GM21360 (cell line): Measurements from ENCODE around the gene DBR1.
A peak's percentile ranks its signal among the peaks of the same experiment; 100 is the strongest.

Experiments
- ATAC-seq: cut with Tn5 transposase; IDR thresholded peaks from one replicate; pipeline ENCODE4 v1.9.1; 2021; ENCODE audit warnings: mild to moderate bottlenecking, moderate library complexity; ENCODE audit not compliant: unreplicated experiment

DBR1 gene, protein sequence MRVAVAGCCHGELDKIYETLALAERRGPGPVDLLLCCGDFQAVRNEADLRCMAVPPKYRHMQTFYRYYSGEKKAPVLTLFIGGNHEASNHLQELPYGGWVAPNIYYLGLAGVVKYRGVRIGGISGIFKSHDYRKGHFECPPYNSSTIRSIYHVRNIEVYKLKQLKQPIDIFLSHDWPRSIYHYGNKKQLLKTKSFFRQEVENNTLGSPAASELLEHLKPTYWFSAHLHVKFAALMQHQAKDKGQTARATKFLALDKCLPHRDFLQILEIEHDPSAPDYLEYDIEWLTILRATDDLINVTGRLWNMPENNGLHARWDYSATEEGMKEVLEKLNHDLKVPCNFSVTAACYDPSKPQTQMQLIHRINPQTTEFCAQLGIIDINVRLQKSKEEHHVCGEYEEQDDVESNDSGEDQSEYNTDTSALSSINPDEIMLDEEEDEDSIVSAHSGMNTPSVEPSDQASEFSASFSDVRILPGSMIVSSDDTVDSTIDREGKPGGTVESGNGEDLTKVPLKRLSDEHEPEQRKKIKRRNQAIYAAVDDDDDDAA

DNA sequence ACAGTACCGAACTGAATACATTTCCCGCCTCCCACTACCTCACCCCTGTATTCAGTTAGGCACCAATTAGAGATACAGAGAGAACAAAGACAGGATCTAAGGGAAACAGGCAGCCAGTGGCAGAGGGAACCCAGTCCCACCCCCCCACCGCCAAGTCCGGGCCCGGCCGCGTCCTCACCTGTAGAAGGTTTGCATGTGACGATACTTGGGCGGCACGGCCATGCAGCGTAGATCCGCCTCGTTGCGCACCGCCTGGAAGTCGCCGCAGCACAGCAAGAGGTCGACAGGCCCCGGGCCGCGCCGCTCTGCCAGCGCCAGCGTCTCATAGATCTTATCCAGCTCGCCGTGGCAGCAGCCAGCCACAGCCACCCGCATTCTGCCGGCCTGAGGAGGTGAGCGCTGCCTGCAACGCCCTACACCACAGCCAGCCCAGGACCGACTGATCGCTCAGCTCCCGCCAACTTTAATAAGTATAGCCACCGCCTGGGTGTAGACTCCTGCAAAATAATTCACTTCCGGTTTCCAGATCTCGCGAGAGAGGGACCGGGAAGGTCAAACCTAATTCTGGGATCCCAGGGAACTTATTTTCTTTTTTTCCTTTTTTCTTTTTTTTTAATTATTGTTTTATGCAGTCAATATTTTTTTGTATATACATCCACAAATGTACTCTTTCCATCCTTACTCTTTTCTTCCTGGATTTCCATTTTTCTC is at the start of gene DBR1:
Gene DBR1 (minus strand): TSS at position 501 of the 711 bp plus-strand sequence. CDS start 126 bp downstream, at position 375.
- peak; percentile 86 for ATAC-seq

DNA sequence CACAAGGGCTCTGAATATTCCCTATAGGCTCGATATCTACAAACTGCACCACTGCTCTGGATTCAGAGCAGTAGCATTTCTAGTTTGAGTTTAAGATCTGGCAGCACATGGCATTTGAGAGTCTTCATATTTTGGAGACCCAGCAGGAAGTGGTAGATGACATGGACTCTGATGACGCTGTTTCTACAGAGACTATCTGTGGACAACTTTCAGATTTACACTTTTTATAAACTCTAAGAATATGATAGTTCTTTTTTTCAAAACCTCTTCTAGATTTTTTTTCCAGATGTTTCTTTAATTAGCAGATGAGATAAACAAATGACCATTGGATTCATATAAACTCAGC is 48.2 kb upstream of the DBR1 start:
- no peak for ATAC-seq

DNA sequence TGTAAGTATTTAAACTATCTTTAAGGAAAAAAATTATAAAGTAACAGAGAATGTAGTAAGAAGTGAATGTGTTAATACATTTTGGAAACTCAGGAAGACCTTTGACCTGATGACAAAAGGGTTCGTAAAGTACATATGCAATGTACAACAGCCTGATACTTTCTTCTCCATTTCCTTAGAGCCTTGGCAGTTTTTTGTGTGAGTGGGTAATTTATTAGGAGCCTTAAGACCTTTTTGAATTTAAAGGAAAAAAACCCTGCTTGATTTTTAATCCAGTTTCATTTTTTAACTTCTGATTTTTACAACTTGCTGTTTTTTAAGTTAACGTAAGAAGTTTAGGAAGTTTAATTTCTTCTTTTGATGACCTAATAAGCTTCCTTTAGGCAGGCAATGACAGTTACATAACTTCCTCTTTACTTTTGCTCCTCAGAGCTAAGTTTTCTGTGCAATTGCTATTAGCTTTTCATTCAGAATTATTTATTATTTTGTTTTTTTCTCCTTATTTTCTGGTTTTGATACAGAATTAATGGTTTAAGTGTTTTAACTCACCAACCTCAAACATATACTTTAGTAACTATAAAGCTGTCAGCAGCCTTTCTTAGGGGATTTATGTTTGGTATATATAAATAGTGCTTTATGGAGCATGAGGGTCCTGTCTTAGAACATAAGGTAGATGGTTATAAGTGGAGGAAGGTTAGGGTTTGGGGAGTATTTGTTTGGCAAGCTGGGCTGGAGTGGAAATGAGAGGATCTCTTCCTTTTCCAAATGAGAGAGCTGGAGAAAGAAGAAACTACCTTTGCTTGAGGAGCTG is 47.6 kb upstream of the DBR1 start:
- no peak for ATAC-seq

DNA sequence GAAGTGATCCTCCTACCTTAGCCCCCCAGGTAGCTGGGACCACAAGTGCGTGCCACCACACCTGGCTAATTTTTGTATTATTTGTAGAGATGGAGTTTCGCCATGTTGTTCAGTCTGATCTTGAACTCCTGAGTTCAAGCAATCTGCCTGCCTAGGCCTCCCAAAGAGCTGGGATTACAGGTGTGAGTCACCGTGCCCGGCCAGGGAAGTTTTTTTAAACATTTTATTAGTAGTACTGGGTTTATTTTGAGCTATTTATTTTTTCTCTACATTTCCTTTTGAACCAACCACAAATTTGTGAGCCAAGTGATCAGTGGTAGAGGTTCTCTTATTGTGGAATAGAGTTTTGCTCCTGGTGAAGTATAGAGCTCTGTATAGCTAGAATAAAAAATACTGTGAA is 46.1 kb upstream of the DBR1 start:
- ATAC-seq, result no peak

DNA sequence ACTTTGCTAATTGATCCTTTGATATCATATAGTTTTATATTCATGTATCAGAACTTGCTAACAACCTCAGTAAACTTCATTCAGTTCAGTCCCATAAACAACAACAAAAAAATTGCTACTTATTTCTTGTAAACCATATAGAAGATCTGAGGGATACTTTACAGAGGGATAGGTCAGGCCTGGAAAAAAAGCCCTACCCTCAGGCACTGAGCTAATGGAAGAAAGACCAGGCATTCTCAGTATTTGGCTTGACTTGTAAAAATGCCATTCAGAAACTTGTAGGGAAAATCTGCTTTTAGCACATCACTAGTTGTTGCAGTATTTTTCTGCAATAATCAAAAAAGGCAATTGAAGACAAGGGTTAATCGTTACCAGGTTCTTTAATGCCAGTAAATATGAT is 45.5 kb upstream of the DBR1 start:
- ATAC-seq, result no peak

- ATAC-seq, result no peak
Observed at GRCh38 chr3:138219255-138219654, 44.5 kb upstream of the DBR1 start.

GRCh38 chr3:138213398-138214085 is 38.8 kb upstream of the DBR1 start:
- ATAC-seq, result no peak

DNA sequence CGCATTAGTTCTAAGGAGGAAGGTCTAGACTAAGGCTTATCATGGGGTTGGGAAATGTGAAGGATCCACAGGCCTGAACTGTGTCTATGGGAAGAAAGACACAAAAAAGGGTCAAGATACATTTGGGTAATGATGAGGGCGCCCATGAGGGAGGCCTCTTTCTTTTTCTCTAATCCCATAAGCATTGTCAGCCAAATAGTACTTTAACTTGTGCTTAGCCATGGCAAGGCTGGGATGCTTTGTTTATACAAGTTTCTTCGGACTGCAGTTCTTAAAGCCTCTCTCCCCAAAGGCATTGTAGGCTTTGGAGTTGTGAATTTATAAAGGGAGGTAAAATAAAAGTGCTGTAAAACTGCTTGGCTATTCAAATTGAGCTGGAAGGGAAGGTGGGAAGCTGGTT is 35.8 kb upstream of the DBR1 start:
- no peak for ATAC-seq

GRCh38 chr3:138206196-138206595 is 31.5 kb upstream of the DBR1 start:
- ATAC-seq, result no peak

DNA sequence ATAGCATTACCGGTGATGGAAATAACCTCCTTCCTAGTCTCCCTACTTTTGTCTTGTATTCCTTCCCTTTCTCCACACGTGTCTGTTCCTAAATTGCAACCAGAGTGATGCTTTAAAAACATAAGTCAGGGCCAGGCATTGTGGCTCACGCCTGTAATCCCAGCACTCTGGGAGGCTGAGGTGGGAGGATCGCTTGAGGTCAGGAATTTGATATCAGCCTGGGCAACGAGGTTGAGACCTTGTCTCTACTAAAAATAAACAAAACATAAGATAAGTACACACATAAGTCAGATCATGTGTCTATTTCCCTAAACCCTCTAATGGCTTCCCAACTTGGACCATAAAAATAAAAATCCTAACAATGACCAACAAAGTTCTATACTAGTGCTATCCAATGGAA is 30.8 kb upstream of the DBR1 start:
- ATAC-seq, result no peak

GRCh38 chr3:138203938-138204337 is 29.2 kb upstream of the DBR1 start:
- no peak for ATAC-seq

- ATAC-seq, result no peak
Observed at GRCh38 chr3:138202945-138203701, 28.4 kb upstream of the DBR1 start.

GRCh38 chr3:138200424-138200823 is 25.7 kb upstream of the DBR1 start:
- ATAC-seq, result no peak

GRCh38 chr3:138199851-138200250 is 25.1 kb upstream of the DBR1 start:
- ATAC-seq, result peak; percentile 73

DNA sequence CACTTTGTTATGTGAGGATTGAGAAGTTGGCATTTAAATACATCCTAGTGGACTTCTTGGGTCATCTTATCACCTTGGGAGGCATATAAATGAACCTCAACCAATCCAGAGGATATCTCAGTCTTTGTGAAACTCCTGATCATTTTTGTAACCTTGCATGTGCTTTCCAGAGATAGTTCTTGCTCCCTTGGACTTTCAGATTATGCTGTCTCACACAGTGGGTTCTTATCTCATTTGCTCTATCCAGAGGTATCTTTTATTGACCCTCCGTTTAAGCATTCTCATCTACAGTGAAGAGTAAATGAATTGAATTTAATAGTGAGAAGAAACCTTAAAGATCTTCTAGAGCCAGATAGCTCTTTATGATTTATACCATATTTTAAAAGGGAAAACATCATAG is 22.8 kb upstream of the DBR1 start:
- ATAC-seq, result no peak

DNA sequence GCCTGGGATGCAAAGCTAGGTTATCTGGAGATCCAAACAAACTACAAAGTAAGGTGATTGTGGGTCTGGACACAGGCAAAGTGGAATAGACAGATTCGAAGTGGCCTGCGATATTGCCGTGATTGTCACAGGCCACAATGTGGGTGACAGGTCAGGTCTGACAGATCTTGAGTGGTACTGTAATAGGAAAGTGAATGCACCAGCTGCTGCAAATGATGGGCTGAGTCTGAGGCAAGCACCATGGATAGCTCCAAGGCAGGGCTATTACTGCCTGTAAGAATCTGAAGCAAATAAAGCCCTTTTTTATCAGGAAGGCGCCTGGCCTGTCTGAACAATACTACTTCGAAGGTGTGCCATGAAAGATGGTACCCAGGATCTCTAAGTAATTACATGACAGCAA is 22.3 kb upstream of the DBR1 start:
- ATAC-seq, result no peak

GRCh38 chr3:138196023-138196422 is 21.3 kb upstream of the DBR1 start:
- ATAC-seq, result no peak

- no peak for ATAC-seq
Observed at GRCh38 chr3:138195481-138195880, 20.8 kb upstream of the DBR1 start.

DNA sequence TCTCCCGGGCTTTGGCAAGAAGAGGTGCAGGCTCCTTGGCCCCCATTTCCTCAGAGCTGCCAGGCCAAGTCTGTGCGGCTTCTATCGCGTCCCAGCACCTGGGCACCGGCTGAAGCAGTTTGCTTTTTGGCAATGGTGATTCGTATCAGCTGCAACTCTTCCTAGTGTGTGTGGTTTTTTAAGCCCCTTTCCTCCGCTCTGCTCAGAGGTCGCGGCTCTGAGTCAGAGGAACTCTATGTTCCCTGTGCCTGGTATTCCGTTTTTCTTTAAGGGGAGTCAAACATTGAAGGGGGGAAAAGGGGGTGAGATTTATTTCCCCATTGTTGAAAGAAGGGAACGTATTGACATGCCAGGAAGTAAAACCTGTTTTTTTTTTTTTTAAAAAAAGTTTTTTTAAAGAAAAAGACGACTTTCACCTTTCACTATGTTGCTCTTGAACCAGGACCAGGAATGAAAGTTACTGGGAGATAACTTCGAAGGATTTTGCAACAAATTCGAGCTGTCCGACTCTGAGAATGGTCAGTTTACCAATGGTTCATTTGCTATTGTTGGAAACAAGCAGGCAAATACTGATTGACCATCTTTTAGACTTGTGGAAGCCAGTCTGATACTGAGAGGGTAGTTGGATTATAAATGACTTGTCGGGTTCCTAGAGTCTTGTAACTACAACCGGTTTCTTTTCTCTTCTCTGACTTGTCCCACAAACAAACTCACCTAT is 13.5 kb upstream of the DBR1 start:
- ATAC-seq, result no peak
